K562 (cell line): ENCODE results near the gene MAML1. TPM values are rescaled to one million over a fixed set of nuclear protein-coding genes. Genes with fewer than 3 reads are reported as not detected.

Experiments used
- ELF1 ChIP-seq: fragments of 200-800 bp; sonication (Bioruptor generic); IDR thresholded peaks from 2 replicates; pipeline ENCODE4 v1.6.1; 2016; ENCODE audit warnings: missing genetic modification characterization, missing compliant biosample characterization
- GMEB1 ChIP-seq: fragments of 250-450 bp; sonication (Bioruptor Pico); IDR thresholded peaks from 2 replicates; pipeline ENCODE4 v1.4.0; 2020; ENCODE audit warnings: mild to moderate bottlenecking
- GTF2F1 ChIP-seq: IDR thresholded peaks from 2 replicates; pipeline ENCODE4 v1.6.1; 2011; ENCODE audit warnings: low read depth, low read length, improper control_type of control experiment
- PHF8 ChIP-seq: fragments of 200-600 bp; sonication (generic); IDR thresholded peaks from 2 replicates; pipeline ENCODE4 v1.6.1; 2012; ENCODE audit warnings: mixed run types, mild to moderate bottlenecking, inconsistent platforms, low read length, moderate library complexity, borderline replicate concordance
- REST ChIP-seq, 2 experiments: fragments of 450-650 bp; formaldehyde crosslinking in 1 of 2; IDR thresholded peaks; 2 replicates each; pipeline versions ENCODE4 v1.4.0 to v1.6.1; 2014 to 2020; ENCODE audit warnings: mild to moderate bottlenecking in 2 of 2, borderline replicate concordance in 1 of 2, low read depth in 1 of 2
- SMAD4 ChIP-seq: fragments of 250-450 bp; sonication (Bioruptor Pico); conservative IDR thresholded peaks from 2 replicates; pipeline ENCODE4 v1.8.0; 2021; ENCODE audit warnings: inconsistent platforms, mild to moderate bottlenecking, moderate library complexity
- ZBTB11 ChIP-seq, 3 experiments: fragments of 200-800 bp in 1 of 3; fragments of 250-450 bp in 1 of 3; fragments of 450-650 bp in 1 of 3; sonication (Bioruptor Pico) in 1 of 3; sonication (Bioruptor generic) in 1 of 3; formaldehyde crosslinking in 1 of 3; IDR thresholded peaks; 2 replicates each; pipeline versions ENCODE4 v1.6.1 to v1.8.0; 2016 to 2022; ENCODE audit warnings: mild to moderate bottlenecking in 2 of 3, missing genetic modification characterization in 2 of 3, missing compliant biosample characterization in 1 of 3, moderate library complexity in 1 of 3
- ZFP36 ChIP-seq: fragments of 150-350 bp; IDR thresholded peaks from 2 replicates; pipeline ENCODE4 v1.6.1; 2018; ENCODE audit warnings: low read length, low read depth; ENCODE audit not compliant: partially characterized antibody
- ZNF134 ChIP-seq: fragments of 250-450 bp; sonication (Bioruptor Pico); conservative IDR thresholded peaks from 2 replicates; pipeline ENCODE4 v1.4.0; 2020
- ZNF584 ChIP-seq: fragments of 200-800 bp; sonication (Bioruptor generic); IDR thresholded peaks from 2 replicates; pipeline ENCODE4 v1.6.1; 2016; ENCODE audit warnings: low read depth, mild to moderate bottlenecking, missing genetic modification characterization, missing compliant biosample characterization
- ZNF764 ChIP-seq: fragments of 250-450 bp; sonication (Bioruptor Pico); IDR thresholded peaks from 2 replicates; pipeline ENCODE4 v1.4.0; 2020; ENCODE audit warnings: low read depth, mild to moderate bottlenecking, moderate library complexity
- polyA plus RNA-seq, 8 experiments: library from polyadenylated mRNA; depleted of rRNA in 4 of 8; stranded (reverse) in 5 of 8; unstranded in 3 of 8; fragments of >200 nt; fragmentation: Nextera tagmentation in 2 of 8; fragmentation: Illumina TruSeq in 1 of 8; extraction: Ambion mirVana in 2 of 8; extraction: Trizol in 1 of 8; gene quantifications; 2 replicates each; pipeline versions ENCODE4 v1.2.1 to v1.2.3, GENCODE V29; 2011 to 2014; ENCODE audit warnings: inconsistent platforms in 1 of 8, missing spikeins in 1 of 8
- total RNA-seq, 7 experiments: library from RNA; depleted of rRNA in 6 of 7; stranded (reverse); fragments of >200 nt in 6 of 7; fragmentation: Illumina TruSeq in 2 of 7; extraction: Trizol in 2 of 7; gene quantifications; 2 replicates each; pipeline versions ENCODE4 v1.2.1 to v1.2.3, GENCODE V29; 2011 to 2021; ENCODE audit warnings: low replicate concordance in 1 of 7

The MAML1 gene
- total and polyA plus RNA-seq, 9 of the 15 experiments (the other 6 are each of a cell fraction or from before 2014, with no cell fraction given): 0.32 to 18.4 (median 7.0) TPM

GRCh38 chr5:179806250-179807048 is 73.8 kb downstream of the MAML1 start, which contains the start of gene MGAT4B (continued):
- TF ChIP-seq ZNF764 (CRISPR knock-in tag) (no peak), ZBTB11 (CRISPR knock-in tag; IDR thresholded peaks at IDR 0.05) (0 out of 6 replicates have a peak, but pooled peaks of 1 of the 3 experiments have one; percentile 18), REST (IDR thresholded peaks at IDR 0.05; ENCODE audit: borderline replicate concordance) (peak; percentile 59), REST (CRISPR knock-in tag; IDR thresholded peaks at IDR 0.05; ENCODE audit: low read depth) (no peak), ELF1 (tag) (peak; percentile 53; the same call in 1 of the 2 replicates), ZFP36 (peak; percentile 6), PHF8 (peak; percentile 42; the same call in 1 of the 2 replicates), GTF2F1 (0 out of 2 replicates have a peak, but pooled peaks have one; percentile 15), GMEB1 (CRISPR knock-in tag) (peak; percentile 83), SMAD4 (CRISPR knock-in tag) (peak; percentile 64), ZNF134 (no peak), ZNF584 (CRISPR knock-in tag) (no peak)
